GM21360 (cell line): ENCODE results near the gene APOD.
"Not testable (repeated sequence)": the region's sequence is repeated elsewhere in the genome, so short reads cannot be mapped to it uniquely, and the experiment has no call there.

ENCODE experiments used
- ATAC-seq: cut with Tn5 transposase; IDR thresholded peaks from one replicate; pipeline ENCODE4 v1.9.1; 2021; ENCODE audit warnings: mild to moderate bottlenecking, moderate library complexity; ENCODE audit not compliant: unreplicated experiment

APOD gene

GRCh38 chr3:195617784-195618659, 34.3 kb upstream of the APOD start:
- not testable (repeated sequence) for ATAC-seq

DNA sequence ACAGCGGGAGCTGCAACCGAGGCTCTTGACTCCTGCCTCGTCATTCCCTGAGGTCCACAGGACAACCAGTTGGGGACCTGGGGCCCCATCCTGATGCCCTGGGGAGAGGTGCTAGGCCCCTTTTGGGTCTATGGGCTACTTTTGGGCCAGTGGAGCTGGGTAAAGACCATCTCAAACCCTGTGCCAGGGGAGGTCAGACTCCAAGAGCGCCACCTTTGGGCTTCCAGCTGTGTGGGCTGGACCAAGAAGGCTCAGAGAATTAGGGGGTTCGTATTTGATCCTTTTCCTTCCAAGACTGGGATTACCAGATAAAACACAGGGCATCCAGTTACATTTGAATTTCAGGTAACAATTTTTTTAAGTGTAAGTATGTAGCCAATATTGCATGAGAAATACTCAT, 33.4 kb upstream of the APOD start:
- not testable (repeated sequence) for ATAC-seq

DNA sequence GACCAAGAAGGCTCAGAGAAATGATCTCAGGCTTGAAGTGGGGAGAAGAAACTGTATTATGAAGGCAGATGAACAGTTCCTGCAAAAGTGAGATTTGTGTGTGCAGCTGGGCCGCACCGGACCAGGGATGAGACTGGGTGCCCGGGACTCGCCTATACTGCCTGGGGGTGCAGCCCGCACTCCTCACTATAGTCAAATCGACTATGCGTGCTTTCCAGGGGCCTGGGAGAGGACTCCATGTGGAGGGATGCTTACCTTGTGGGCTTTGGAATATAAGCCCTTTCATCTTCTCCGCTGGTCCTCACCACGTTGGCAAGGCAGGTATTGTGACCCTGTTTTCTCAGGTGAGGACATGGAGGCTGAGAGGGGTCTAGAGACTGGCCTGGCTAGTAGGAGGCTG, 32.9 kb upstream of the APOD start:
- no peak for ATAC-seq

DNA sequence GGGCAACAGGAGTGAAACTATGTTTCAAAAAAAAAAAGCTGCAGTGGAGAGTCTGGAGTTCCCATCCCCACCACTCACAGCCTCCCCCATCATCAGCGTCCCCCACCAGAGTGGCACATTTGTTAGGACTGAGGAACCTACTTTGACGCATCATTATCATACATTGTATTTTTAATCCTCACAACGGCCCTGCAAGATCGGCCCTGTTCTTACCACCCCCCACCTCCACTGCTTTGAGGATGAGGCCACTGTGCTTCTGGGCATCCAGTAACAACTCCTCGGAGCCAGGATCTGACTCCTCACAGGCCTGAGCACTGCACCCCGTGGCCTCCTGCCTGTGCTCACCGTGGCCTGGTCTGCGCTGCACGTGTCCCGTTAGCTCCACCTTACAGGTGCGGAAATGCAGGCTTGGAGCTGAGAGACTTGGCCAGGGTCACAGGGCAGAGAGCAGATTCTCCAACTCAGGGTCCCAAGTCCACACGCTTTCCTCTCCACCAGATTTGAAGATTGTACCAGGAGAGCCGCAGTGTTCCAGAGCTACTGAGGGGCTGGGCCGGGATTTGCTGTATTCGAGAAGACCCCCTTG, 32.3 kb upstream of the APOD start:
- not testable (repeated sequence) for ATAC-seq

DNA sequence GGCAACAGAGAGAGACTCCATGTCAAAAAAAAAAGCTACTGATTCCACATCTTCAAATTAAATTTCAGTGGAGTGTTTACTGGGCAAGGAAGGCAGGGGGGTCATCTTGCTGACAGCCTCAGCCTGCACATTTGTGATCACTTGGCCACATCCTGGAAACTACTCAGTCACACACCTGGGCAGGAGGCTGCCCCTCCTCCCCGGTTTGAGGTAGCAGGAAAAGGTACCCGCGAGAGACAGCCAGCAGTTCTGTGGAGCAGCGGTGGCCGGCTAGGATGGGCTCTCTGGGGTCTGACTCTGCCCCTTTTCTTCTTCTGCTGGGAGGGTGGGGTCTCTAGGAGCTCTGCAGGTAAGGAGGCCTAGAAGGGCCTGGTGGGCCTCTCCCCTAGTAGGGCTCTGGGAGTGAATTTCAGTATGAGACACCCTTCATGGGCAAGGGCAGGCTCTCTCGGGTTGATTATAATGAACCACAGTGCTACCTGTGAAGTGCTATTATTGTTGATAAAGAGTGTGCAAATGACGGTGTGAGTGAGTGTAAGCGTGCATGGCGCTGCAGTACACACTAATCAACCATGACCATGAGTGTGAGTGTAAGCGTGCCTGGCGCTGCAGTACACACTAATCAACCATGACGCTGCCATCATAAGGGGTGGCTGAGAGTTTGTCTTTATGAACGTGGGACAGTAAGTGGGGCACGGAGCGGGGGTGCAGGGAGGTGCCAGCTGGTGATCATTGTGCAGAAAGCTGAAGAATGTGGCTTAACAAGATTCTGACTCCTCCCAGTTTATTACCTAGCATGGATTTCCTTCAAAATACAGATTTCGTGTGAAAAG, 31.1 kb upstream of the APOD start:
- ATAC-seq = not testable (repeated sequence)

- ATAC-seq = no peak
Measured at GRCh38 chr3:195613468-195614069, 29.8 kb upstream of the APOD start.

DNA sequence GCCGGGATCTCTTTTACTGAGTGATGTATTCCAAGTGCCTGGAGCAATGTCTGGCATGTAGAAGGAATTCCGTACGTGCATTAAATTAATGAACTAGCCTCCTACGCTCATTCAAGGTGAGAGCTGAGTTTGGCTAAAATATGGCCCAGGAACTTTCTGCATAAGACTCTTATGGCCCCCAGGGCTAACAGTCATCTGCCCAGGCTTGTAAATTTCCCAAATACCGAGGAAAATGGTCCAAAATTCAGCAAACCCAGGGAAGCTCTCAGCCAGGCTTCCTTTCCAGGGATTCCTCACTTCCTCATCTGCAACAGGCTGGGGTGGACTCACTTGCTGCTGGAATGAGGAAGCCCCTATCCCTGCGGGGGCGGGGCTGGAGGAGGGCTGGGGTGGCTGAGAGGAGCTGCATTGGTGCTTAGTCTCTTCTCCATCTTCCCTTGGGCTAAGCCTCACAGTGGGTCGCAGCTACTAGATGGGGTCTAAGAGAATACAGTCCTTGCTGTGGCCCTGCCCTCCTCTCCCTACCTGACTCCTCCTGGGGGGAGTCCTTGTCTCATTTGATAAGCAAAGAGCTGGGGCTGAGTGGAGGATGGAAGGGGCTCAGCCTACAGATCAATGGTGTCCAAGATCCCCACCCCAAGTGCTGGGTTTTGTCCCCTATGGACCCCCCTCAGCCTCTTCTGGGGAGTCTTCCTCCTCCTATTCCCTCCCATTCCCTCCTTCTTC, 28.5 kb upstream of the APOD start:
- ATAC-seq = no peak

- no peak for ATAC-seq
Measured at GRCh38 chr3:195609229-195609628, 25.5 kb upstream of the APOD start.

DNA sequence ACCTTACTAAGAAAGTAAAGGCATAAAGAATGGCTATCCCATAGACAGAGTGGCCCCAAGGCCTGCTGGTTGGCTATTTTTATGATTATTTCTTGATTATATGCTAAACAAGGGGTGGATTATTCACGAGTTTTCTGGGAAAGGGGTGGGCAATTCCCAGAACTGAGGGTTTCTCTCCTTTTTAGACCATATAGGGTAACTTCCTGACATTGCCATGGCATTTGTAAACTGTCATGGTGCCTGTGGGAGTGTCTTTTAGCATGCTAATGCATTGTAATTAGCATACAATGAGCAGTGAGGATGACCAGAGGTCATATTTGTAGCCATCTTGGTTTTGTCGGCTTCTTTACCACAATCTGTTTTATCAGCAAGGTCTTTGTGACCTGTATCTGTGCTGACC, 18.0 kb upstream of the APOD start:
- ATAC-seq = not testable (repeated sequence)

DNA sequence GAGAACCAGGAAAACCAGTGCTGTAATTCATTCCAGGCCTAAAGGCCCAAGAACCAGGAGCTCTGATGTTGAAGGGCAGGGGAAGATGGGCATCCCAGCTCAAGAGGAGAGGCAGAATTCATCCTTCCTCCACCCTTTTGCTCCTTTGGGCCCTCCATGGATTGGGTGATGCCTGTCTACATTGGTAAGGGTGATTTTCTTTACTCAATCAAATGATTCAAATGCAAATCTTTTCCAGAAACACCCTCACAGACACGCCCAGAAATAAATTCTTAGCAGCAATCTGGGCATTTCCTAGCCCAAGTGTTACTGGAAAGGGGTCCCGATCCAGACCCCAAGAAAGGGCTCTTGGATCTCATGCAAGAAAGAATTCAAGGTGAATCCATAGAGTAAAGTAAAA, 17.6 kb upstream of the APOD start:
- ATAC-seq = no peak

DNA sequence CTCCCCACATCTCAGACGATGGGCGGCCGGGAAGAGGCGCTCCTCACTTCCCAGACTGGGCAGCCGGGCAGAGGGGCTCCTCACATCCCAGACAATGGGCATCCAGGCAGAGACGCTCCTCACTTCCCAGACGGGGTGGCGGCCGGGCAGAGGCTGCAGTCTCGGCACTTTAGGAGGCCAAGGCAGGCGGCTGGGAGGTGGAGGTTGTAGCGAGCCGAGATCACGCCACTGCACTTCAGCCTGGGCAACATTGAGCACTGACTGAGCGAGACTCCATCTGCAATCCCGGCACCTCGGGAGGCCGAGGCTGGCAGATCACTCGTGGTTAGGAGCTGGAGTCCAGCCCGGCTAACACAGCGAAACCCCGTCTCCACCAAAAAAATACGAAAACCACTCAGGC, 16.2 kb upstream of the APOD start:
- ATAC-seq = not testable (repeated sequence)

DNA sequence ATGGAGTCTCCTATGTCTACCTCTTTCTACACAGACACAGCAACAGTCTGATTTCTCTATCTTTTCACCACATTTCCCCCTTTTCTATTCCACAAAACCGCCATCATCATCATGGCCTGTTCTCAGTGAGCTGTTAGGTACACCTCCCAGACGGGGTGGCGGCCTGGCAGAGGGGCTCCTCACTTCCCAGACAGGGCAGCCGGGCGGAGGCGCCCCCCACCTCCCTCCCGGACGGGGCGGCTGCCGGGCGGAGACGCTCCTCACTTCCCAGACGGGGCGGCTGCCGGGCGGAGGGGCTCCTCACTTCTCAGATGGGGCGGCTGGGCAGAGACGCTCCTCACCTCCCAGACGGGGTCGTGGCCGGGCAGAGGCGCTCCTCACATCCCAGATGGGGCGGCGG, 15.8 kb upstream of the APOD start:
- ATAC-seq = not testable (repeated sequence)

- no peak for ATAC-seq
Measured at GRCh38 chr3:195597848-195598247, 14.1 kb upstream of the APOD start.

DNA sequence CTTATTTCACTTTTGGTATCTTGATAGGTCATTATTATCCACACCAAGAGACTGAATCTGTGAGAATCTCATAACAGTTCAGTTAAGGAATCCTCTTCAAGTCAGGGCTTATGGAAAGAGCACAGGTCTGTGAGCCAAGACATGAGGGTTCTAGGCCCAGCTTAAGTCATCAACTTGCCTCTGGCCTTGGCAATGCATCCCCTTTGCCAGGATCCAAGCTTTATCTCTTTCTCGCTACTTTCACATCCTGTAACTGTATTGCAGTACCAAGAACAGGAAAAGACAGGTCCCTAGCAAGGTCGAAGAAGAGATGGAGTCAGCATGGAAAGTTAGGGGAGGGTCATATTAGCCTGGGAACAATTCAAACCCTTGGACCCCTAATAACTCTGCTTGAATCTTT, 13.5 kb upstream of the APOD start:
- no peak for ATAC-seq

DNA sequence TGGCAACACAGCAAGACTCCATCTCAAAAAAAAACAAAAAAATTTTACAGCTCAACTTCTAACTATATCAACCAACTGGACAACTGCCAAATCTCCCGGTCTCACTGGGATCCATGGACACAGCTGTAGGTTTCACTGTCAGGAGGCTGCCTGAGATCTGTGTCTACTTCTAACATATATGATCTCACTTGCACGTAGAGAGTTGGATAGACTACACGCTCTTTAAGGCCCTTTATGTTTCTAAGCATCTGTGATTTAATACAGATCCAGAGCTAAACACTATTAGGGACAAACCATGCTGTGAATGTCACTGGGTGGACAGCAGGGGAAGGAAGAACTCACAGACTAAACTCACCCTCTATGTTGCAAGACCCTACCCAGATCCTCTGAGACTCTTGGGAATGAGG, 13.0 kb upstream of the APOD start:
- no peak for ATAC-seq

GRCh38 chr3:195595785-195596531, 12.2 kb upstream of the APOD start:
- no peak for ATAC-seq

DNA sequence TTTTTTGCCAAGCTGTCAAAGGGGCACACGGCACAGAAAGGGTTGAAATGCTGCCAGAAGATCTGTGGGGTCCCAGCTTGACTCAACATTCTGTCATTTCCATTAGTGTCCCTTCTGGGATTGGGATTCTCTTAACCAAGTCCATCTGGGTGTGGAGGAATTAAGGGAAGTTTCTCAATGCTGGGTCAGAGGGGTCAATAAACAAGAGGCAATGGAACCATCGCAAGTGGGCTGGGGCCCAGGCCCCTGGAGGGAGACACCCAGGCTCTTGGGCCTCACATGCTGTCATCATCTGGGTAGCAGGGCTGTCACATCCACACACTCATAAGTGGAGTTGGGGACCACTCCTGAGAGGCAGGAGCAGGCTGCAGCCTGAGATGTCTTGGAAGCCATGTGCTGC, 8.1 kb upstream of the APOD start:
- no peak for ATAC-seq

DNA sequence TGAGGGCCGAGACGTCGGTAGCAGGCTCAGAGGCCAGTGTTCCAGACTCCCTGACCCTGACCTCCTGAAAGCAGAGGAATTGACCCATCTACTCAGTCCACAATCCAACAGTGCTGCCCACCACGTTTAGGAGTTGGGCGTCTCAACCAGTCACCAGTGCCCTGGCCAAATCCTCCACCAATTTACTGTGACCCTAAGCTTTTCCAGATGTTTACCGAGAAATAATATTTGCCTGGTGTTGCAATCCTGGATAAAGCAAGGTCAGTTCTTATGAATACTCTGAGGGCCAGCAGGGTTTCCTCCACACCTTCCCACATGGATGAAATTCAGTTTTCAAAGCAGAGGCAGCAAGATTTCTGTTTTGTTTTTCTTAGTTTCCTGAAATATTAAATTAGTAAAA, 7.5 kb upstream of the APOD start:
- no peak for ATAC-seq

DNA sequence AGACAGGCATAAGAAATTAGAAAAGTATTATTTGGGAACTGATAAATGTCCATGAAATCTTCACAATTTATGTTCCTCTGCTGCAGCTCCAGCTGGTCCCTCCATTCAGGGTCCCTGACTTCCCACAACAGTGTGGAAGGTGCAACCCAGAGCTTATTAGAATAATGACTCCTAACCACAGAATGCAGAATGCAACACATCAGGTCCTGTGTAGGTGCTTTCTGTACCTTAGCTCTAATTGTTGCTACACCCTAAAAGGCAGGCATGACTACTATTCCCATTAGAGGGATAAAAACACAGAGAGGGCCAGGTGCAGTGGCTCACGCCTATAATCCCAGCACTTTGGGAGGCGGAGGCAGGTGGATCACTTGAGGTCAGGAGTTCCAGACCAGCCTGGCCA, 6.6 kb upstream of the APOD start:
- not testable (repeated sequence) for ATAC-seq

DNA sequence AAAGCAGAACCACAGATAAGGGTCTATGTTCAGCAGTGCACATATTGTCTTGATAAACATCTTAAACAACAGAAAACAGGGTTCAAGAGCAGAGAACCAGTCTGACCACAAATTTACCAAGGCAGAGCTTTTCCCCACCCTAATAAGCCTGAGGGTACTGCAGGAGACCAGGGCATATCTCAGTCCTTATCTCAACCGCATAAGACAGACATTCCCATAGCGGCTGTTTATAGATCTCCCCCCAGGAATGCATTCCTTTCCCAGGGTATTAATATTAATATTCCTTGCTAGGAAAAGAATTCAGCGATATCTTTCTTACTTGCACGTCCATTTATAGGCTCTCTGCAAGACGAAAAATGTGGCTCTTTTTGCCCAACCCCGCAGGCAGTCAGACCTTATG, 6.1 kb upstream of the APOD start:
- ATAC-seq = not testable (repeated sequence)
